Stimulated activated CD8-positive, alpha-beta memory T cell treated with anti-CD3 and anti-CD28 coated beads, Interleukin-2, amount 100 ng/mL, for 48 hours (primary cell): ENCODE results near the gene SUSD1.
"Not testable (repeated sequence)": the region's sequence is repeated elsewhere in the genome, so short reads cannot be mapped to it uniquely, and the experiment has no call there.

Experiments used
- DNase-seq, 2 donors: peaks; one replicate each; pipeline ENCODE4 v3.0.0-alpha.2; 2020; ENCODE audit warnings: low read depth in 2 of 2

SUSD1 gene

DNA sequence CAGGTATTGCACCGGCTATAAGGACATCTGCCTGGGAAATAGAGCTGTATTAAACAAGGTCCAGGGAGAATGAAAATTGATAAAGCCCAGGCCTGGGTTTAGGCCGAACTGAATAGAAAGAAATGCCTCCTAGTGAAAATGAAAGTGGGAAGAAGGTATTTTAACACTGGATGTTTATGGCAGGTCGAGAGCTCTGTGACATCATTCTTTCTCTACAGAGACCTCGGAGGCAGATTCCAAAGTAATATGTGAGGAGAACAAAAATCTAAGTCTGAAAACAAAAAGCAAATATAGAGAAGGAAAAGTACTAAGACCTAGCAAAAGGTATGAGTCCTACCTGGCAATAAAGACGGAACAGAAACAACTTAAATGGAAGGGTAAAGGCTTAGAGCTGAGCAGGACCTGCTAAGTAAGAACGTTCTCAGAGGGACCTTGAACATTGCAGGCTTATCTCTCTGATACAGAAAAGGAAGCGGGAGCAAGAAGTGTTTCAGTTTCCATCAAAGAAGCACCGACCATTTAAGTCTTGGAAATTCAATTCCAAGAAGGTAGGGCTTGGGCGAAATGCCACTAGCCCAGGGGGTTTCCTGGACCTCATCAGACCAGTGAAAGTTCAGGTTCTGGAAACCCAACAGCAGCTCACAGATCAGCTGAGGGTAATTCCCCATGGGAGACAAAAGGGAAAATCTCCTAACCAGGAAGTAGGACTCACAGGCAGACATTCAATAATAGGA is 80.0 kb downstream of the SUSD1 start:
- no peak for DNase-seq

DNA sequence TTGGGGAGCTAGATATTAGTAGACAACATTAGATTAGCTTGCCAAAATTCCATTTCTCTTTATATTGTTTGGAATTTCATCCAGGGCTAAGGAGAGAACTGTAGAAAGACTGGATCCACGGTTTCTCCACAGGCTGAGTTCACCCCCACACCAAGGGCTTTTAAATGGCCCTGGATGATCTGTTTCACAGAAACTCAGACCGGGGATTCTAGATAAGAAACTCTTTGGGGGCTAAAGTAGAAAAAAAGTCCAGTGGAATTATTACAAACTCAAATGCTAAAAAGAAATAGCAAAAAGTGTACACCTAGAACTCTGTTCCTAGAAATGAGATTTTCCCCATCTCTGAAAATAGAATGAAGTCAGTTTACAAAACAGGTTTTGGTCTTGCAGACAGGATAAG is 80.9 kb downstream of the SUSD1 start:
- DNase-seq, result no peak

DNA sequence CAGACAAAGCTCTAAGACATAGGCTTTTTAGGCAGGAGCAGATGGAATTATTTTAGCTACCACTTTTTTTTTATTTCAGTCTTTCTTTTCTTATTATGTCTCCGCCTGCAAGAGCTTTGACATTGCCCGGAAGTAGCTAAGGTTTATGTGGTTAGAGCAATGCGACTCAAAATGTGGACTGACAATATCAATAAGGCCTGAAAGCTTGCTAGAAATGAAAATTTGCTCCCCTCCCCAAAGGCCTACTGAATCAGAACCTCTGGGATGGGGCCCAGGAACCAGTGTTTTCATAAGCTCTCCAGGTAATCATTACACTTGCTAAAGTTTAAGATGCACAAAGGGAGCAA is 81.3 kb downstream of the SUSD1 start:
- no peak for DNase-seq

DNA sequence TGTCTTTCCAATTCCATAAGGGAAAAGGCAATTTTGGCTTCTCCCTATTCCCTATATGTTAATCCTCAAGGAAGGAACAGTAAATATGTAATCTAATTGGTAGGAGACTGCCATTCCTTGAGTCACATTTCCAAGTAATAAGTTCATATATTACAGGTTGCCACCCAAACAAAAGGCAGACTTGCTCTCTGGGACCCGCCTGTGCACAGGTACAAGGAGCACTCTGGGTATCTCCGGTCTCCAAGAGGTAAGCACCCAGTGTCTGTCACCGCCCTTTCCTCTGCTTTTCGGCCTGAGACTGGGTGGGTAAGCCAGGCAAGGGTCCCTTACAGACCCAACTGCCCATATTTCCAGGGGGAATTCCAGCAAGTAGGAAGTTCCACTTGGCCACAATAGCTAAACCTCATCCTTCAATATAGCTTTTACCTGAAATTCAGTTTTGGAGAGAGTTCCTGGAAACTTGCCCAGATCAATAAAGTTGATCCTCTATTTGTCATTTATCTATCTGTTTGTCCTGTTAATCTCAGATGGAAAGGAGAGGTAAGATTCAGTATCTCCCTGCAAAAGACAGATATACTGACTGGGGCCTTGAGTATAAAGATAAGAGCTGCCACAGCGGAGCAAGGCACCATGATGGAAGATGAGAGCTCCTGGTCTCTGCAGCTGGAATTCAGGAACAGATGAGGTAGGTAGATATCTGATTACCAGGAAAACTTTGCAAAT is 81.8 kb downstream of the SUSD1 start:
- DNase-seq, result no peak

DNA sequence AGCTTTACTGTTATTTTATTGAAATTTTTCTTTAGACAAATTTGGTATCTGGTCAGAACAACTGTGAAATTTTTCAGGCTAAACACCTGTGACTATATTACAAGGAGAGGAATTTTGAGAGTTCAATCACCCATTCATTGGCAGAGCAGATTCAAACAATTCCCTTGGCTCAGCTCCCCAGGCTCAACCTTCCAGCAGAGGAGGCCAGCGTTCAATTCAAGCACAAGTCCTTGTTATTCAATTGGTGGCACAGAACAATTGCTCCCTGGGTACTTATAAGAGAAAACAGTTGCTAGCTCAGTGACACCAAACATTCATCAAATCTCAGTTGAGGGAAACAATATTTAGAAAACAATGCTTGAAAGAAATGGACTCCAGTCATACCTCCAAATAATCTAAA is 83.3 kb downstream of the SUSD1 start:
- DNase-seq, result no peak

DNA sequence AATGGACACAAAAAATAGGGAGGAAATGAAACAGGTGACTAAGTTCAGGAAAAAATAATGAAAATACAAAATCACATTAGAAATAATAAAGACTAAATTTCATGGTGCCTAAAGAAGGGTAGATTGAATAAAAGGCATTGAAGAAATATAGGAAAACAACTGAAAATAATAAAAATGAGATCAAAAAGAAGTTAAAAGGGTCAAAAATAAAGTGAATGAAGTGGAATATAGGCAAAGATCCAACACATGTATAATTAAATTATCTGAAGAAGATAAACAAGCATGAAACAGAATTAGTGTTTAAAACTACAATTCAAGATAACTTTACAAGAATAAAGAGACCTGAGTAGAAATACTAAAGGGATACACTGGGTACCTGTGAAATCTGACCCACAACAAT is 87.6 kb downstream of the SUSD1 start:
- DNase-seq, result no peak

DNA sequence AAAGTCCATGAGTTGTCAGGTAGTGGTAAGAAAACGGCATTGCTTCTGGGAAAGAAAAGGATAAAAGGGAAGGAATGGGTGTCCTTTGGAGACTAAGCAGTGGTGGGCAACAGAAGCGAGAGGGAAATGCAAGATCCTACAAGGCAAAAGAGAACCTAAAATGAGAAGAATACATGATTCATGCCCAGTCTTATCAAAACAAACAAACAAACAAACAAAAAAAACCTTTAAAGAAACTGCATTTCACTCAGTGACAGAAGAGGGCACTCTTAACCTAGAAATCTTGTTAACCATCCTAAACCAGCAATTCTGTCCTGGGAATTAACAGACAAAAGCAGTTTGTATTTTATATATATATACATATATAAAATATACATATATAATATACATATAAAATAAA is 88.5 kb downstream of the SUSD1 start:
- no peak for DNase-seq

DNA sequence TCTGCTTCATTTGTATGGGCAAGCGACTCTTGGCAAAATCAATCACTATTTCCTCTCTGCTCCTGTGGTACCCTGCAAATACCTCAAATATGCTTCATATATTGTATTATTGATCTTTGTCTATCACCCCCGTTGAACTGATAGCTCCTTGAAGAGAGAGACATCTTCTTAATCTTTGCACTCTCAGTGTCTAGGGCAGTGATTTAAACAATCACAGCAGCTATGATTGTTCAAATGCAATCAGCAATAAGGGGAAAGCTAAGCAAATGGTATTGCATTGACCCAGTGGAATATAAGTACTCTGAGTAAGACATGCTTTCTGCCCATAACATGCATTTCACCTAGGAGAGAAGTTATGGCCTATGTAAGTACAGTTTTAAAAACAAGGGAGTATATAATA is 90.2 kb downstream of the SUSD1 start:
- no peak for DNase-seq

DNA sequence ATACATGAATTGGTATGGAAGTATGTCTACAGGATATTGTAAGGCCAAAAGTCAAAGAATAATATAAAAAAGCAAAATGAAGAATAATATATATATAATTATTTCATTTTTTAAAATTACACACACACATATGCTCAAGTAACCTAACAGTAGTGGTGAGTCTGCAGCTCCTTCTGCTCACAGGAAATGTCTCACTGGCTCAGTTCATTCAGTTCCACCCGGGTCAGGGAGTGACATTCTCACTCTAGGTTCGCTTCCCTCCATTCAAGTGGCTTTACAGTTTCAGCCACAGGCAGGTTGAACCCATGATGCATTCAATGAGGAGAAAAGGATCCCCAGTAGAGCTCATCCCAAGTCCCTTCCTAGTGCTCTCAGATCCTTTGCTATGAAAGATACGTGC is 90.8 kb downstream of the SUSD1 start:
- DNase-seq, result no peak

DNA sequence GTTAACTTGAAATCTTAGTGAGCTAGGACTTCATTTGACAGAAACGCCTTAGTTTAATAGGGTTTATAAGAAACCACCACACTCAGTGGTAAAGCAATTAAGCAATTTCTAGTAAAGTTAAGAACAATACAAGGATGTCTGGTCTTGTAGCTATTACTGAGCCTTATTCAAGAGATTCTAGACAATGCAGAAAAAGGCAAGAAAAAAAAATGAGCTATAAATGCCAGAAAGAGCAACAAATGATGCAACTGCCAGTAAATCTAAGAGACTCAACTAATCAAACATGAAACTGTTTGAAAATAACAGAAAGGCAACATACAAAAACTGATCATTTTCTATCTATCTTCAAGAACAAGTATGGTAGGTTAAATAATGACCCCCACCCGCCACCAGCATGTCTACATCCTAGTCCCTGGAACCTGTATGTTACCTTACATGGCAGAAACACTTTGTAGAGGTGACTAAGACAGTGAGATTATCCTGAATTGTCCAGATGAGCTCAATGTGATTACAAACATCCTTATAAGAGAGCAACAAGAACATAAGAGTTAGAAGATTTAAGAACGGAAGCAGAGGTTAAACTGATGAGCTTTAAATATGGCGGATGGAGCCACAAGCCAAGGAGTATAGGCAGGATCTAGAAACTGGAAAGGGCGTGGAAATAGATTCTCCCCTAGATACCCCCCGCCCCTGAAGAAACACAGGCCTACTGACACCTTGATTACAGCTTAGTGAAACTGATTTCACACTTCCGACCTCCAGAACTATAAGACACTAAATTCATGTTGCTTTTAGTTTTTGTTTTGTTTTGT is 93.0 kb downstream of the SUSD1 start:
- no peak for DNase-seq

DNA sequence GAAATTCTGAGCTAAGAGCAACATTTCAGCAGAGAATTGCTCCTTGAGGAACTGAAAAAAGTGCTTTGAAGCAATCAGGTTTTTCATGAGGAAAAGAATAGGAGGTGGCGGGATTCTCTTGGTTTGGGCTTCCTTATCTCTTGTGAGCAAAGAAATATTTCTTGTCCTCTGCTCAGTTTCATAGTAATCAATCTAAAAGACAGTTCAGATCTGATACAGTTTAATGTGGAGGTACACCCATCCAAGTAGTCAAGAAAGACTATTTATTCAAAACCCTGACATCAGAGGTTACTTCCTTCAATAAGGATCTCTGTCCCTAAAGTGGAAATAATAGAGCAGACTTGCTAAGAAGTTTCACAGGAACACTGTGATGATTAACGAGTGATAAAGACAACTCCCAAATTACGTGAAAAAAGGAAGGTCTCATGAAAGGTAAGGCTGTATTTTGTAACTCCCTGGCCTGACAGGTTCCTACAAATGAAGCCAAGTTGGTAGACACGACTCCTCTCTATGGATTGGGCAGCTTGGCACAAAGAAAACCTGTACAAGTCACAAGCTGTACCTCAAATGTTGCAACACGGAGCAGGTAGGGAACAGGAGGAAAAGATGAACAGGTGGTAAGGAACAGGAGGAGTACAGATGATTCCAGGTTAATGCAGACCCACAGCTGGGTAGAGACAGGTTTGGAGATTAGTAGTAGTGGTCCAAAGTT is 94.1 kb downstream of the SUSD1 start:
- DNase-seq, result no peak

DNA sequence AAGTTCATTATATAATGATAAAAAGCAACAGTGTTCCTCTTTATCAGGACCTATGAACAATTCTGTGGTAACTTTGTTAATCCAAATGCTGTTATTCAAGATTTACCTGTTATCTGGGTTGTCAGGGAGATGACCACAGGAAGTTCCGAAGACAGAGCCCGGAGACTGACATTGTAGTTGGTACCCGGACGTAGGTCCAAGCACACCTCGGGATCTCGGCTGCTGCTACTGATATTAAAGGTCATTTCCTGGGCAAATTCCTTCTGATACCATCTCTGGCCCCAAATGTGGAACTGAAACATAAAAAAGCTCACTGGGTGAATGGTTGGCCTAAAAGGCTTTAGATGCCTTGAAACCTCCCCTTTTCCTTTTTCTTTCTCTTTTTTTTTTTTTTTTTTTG is 96.7 kb downstream of the SUSD1 start:
- no peak for DNase-seq

DNA sequence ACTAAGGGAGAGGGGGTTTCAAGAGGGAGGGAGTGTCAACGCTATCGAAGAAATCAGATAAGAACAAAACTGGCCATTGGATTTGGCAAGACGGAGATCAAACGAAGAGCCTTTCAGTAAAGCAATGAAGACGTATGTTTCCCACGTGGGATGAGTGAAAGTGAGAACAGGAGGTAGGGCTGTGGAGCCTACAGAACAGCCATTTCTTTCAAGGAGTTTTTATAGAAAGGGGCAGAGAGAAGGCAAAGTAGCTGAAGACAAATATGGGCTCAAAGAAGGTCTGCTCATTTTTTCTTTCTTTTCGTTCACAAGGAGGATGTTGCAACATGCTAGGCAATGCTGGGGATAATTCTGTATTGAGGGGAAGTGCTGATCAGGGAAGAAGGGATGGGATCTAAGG is 98.3 kb downstream of the SUSD1 start:
- DNase-seq, result no peak

DNA sequence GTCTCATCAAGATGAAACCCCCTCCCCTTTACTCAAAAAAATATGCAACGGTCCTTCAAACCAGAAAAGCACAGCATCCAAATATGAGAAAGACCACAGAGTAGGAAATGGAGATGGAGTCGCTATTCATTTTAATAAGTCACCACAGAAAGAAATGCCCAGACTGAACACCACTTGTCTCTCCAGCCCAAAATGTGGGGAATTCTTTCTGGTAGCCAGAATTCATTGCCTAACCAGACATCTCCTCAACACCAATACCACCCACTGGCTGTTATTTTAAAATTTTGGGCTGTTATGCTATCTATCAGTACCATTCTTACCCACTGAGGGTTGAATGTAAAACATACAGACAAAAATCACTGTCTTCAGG is 100.1 kb downstream of the SUSD1 start:
- no peak for DNase-seq

DNA sequence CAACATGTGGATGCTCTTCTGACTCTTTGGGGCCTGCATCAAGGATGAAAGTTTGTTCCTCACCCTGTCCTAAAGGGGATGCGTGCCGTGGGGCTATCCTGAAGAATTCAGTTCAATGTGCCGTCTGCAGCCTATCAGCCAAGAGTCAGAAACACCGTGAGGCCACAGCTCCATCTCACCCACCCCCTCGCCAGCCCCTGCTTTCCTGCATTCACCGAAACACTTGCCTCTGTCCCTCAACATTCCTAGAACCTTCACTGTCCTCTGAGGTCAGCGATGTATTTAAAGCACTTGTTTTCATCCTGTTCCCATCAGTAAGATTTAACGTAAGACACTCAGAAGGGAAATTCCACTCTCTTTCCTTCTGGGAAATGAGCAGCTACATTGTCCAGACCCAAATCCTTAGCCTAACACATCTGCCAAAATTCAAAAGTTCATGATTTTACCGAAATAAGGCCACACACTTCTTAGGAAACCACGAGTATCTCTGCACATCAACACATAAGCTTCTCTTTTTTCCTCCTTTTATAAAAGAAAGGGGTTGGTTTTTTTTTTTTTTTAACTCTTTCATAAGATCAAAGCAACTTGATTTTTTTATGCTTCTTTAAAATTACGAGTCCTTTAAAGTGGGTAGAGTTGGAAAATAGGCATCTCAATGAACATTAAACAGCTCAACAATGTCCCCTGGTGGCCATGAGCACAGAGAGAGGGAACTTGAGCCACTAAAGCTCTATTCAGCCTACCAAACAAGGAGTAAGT is 100.7 kb downstream of the SUSD1 start:
- DNase-seq, result peak; percentile 25 to 46

DNA sequence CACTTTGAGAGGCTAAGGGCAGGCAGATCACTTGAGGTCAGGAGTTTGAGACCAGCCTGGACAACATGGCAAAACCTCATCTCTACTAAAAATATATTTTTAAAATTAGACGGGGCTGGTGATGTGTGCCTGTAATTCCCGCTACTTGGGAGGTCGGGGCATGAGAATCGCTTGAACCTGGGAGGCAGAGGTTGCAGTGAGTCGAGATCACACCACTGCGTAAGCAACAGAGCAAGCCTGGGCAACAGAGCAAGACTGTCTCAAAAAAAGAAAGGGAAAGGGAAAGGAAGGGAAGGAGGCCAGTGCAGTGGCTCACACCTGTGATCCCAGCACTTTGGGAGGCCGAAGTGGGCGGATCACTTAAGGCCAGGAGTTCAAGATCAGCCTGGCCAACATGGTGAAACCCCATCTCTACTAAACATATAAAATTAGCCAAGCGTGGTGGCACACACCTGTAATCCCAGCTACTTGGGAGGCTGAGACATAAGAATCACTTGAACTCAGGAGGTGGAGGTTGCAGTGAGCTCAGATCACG is 101.4 kb downstream of the SUSD1 start:
- DNase-seq, result not testable (repeated sequence)

DNA sequence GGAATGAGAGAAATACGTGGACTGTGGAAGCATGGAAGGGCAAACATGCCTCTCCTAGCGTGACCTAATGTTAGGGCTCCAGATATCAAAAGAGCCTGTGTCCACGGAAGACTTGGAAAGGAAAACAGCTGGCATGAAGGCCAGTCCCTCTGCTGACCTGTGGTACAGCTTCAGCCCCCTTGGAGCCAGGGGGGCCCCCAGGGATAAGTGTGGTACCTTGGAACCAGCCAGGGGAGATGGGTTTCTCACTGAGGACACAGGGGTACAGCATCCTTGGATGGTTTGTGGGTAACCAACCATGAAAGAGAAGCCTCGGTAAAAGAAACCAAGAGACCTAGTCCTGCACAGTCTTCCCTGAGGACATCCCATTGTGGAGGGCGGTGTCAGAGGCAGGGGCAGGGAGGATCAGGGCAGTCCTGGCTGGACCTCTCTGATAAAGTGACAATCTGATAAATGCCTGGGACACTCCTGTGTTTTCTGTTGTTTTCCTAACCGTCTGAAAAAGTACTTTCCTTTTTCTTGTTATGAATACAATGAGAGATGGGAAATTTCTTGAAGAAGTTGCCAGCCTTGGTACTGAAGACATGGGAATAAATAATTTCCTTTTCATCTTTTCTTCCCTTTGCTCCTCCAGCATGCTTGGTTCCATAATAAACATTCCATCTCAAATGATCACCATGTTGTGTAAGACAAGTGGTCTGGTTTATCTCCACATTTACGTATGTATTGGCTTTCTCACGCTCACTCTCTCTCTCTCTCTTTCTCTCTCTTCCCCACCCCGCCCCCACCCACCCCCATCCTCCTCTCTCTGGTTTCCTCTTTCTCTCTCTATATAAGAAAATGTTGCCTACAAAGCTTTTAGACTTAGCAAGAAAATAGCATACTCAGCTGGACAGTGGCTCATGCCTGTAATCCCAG is 102.1 kb downstream of the SUSD1 start:
- DNase-seq, result no peak

DNA sequence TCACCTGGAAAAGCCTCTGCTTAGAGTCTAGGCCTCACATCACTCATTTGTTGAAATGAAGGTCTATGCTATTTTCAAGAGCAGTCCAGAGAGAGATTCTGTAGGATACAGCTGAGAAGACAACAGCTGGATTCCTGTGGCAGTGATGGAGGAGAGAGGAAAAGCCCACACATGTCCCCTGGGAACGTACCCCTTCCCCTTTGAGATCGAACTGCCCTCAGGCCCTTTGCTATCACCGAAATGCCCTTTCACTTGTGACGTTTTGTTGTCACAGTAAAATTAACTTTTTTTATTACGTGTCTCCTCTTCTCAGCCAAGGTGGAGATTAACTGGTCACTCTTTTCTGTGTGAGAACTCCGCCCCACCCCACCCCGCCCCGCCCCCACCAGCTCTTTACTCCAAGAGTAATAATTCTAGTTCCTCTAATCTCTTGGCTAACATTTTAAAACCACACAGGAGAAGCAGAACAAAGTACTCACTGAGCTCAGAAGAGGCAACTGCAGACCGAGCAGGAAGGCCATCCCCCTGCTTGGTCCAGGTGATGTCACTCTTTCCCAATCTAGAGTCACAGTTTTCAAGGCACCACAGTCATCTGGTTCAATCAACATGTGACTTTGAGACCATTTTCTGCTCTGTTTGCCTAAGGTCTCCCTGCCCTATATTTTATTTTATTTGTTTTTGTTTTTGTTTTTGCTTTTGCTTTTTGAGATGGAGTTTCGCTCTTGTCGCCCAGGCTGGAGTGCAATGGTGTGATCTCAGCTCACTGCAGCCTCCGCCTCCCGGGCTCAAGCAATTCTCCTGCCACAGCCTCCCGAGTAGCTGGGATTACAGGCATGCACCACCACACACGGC is 105.6 kb downstream of the SUSD1 start:
- DNase-seq, result no peak
